Keratinocyte (primary cell): ENCODE results near the gene TBC1D16. TPM values are rescaled to one million over a fixed set of nuclear protein-coding genes. Genes with fewer than 3 reads are reported as not detected.

Experiments used
- DNase-seq: peaks from one replicate; pipeline ENCODE4 v3.0.0-alpha.2; 2011; ENCODE audit warnings: low read depth, missing footprints, low spot score
- FAIRE-seq: peaks from 2 replicates; lab custom pipeline; 2011; peaks lifted over from hg19 to GRCh38; lab: Jason Lieb, UNC
- H2AFZ ChIP-seq: 2 replicates; pipeline ENCODE4 v1.6.0; 2012; ENCODE audit warnings: low read length, control low read depth, inconsistent platforms; ENCODE audit not compliant: control insufficient read depth
- H3K27ac ChIP-seq: 2 replicates; pipeline ENCODE4 v1.5.1; 2011; ENCODE audit warnings: low read length; ENCODE audit not compliant: control insufficient read depth, insufficient read depth
- H3K27me3 ChIP-seq: 3 replicates; pipeline ENCODE4 v1.6.0; 2011; ENCODE audit warnings: low read length; ENCODE audit not compliant: control insufficient read depth, insufficient read depth; ENCODE audit errors: extremely low read depth
- H3K36me3 ChIP-seq, 2 experiments: 2 replicates in 1 of 2; 3 replicates in 1 of 2; pipeline ENCODE4 v1.5.1; 2011; ENCODE audit warnings: low read length in 2 of 2, mild to moderate bottlenecking in 1 of 2; ENCODE audit not compliant: control insufficient read depth in 2 of 2, insufficient read depth in 2 of 2; ENCODE audit errors: extremely low read depth in 1 of 2
- H3K4me1 ChIP-seq: 3 replicates; pipeline ENCODE4 v1.5.1; 2011; ENCODE audit warnings: low read length; ENCODE audit not compliant: control insufficient read depth, insufficient read depth; ENCODE audit errors: extremely low read depth
- H3K4me2 ChIP-seq: 3 replicates; pipeline ENCODE4 v1.6.0; 2011; ENCODE audit warnings: low read depth, low read length; ENCODE audit not compliant: control insufficient read depth, insufficient read depth; ENCODE audit errors: extremely low read depth
- H3K4me3 ChIP-seq, 3 experiments: fragments of 200-600 bp in 1 of 3; sonication (generic) in 1 of 3; 2 replicates in 2 of 3; 3 replicates in 1 of 3; pipeline ENCODE4 v1.5.1; 2011 to 2016; ENCODE audit warnings: low read length in 3 of 3, mild to moderate bottlenecking in 3 of 3, control low read depth in 2 of 3, inconsistent platforms in 1 of 3, low read depth in 1 of 3, mixed read lengths in 1 of 3, mixed run types in 1 of 3, moderate library complexity in 1 of 3; ENCODE audit not compliant: control insufficient read depth in 2 of 3, insufficient read depth in 2 of 3; ENCODE audit errors: extremely low read depth in 1 of 3
- H3K79me2 ChIP-seq: 2 replicates; pipeline ENCODE4 v1.6.0; 2012; ENCODE audit warnings: low read length; ENCODE audit not compliant: control insufficient read depth, insufficient read depth
- H3K9ac ChIP-seq: 3 replicates; pipeline ENCODE4 v1.6.0; 2011; ENCODE audit warnings: low read length; ENCODE audit not compliant: control insufficient read depth, insufficient read depth; ENCODE audit errors: extremely low read depth
- H3K9me1 ChIP-seq: 3 replicates; pipeline ENCODE4 v1.6.0; 2011; ENCODE audit warnings: low read length; ENCODE audit not compliant: control insufficient read depth, insufficient read depth; ENCODE audit errors: extremely low read depth
- H3K9me3 ChIP-seq: 2 replicates; pipeline ENCODE4 v1.5.1; 2012; ENCODE audit warnings: low read depth, low read length; ENCODE audit not compliant: control insufficient read depth
- H4K20me1 ChIP-seq: 3 replicates; pipeline ENCODE4 v1.6.0; 2011; ENCODE audit warnings: low read length; ENCODE audit not compliant: control insufficient read depth, insufficient read depth; ENCODE audit errors: extremely low read depth
- CTCF ChIP-seq, 3 experiments: IDR thresholded peaks in 1 of 3; conservative IDR thresholded peaks in 1 of 3; optimal IDR thresholded peaks in 1 of 3; 2 replicates in 2 of 3; 3 replicates in 1 of 3; pipeline versions ENCODE3 to v1.5.1; 2011; ENCODE audit warnings: low read length in 3 of 3, mild to moderate bottlenecking in 3 of 3, moderate library complexity in 2 of 3, control low read depth in 1 of 3, inconsistent platforms in 1 of 3; ENCODE audit not compliant: insufficient read depth in 2 of 3; ENCODE audit errors: extremely low read depth in 1 of 3
- EZH2 ChIP-seq: IDR thresholded peaks from one replicate; pipeline ENCODE4 v1.6.1; 2012; ENCODE audit warnings: inconsistent platforms, mild to moderate bottlenecking, low read length, moderate library complexity
- dilution Hi-C: fragments of 300-500 bp; cut with MboI; formaldehyde crosslinking; loops from one replicate; pipeline ENCODE4 v1.7.0; 2020; ENCODE audit warnings: low sequenced_read_pairs; ENCODE audit not compliant: extremely low pct_ligation_motif_present
- polyA plus RNA-seq, 5 experiments: library from polyadenylated mRNA; depleted of rRNA in 3 of 5; stranded (reverse) in 3 of 5; stranded (forward) in 1 of 5; unstranded in 1 of 5; fragments of >200 nt; gene quantifications; 1 replicate in 1 of 5; 2 replicates in 3 of 5; 3 replicates in 1 of 5; pipeline versions ENCODE4 v1.2.1 to v1.2.3, GENCODE V29; 2011 to 2012; ENCODE audit warnings: missing spikeins in 2 of 5, low read depth in 1 of 5, low replicate concordance in 1 of 5

Gene TBC1D16
- polyA plus RNA-seq, 1 donor (not counting 4 experiments of a cell fraction or from before 2014, with no cell fraction given), result 8.6 TPM

- Histone ChIP-seq H3K79me2 (no peaks in the 10 kb centered on the region), H3K9me1 (no peaks in the 10 kb centered on the region), H3K9me3 (no peaks in the 10 kb centered on the region), H3K9ac (no peak overlapping the region), H3K27ac (no peak overlapping the region), H3K4me2 (no peak overlapping the region), H4K20me1 (no peaks in the 10 kb centered on the region), H2AFZ (no peak overlapping the region), H3K4me1 (no peaks in the 10 kb centered on the region), H3K36me3 (no peaks in the 10 kb centered on the region), H3K4me3 (no peak overlapping the region), H3K27me3 (peaks cover 40% of the 10 kb centered on the region)
- TF ChIP-seq CTCF (optimal IDR thresholded peaks at IDR 0.05 in 1 of 3, IDR thresholded peaks at IDR 0.05 in 1 of 3, conservative IDR thresholded peaks at IDR 0.05 in 1 of 3; ENCODE audit: extremely low read depth in 1 of 3, insufficient read depth in 2 of 3, low read length in 3 of 3) (no peak), EZH2 (no peak)
- dilution Hi-C loops, result no loop called here
- DNase-seq, result no peak
- FAIRE-seq, result no peak
Measured at GRCh38 chr17:79913896-79914812, 121.5 kb downstream of the TBC1D16 start.

DNA sequence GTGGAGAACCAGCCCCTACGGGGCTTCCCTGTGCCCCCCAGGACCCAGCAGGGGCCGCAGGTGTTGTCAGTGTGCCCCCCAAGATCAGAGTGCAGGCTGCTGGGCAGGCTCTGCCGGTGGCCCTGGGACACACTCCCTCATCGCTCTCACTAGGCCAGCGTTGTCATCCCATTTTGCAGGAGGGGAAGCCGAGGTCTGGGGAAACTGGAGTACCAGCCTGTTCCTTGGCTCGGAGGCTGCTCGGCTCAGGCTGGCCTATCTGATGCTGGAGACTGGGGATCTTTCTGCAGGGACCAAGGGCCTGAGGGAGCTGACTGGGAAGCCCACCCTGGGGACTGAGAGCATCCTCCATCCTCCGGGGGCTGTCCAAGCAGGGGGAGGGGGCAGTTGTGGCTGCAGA, 122.2 kb downstream of the TBC1D16 start:
- no peaks in the 10 kb centered on the region for H3K36me3 ChIP-seq
- no peak overlapping the region for H3K9ac ChIP-seq
- FAIRE-seq (no peak), DNase-seq (no peak)
- H3K9me3 ChIP-seq, result no peaks in the 10 kb centered on the region
- peaks cover 34% of the 10 kb centered on the region for H3K27me3 ChIP-seq
- H3K4me1 ChIP-seq, result no peaks in the 10 kb centered on the region
- H2AFZ ChIP-seq, result no peak overlapping the region
- no peak overlapping the region for H3K4me3 ChIP-seq
- no peak for TF ChIP-seq EZH2
- dilution Hi-C loops, result no loop called here
- H3K4me2 ChIP-seq, result no peak overlapping the region
- H3K79me2 ChIP-seq, result no peaks in the 10 kb centered on the region
- H4K20me1 ChIP-seq, result no peaks in the 10 kb centered on the region
- H3K27ac ChIP-seq, result no peak overlapping the region
- no peaks in the 10 kb centered on the region for H3K9me1 ChIP-seq
